T-helper 2 cell (primary cell): ENCODE data around the gene NRF1.

Experiments used
- DNase-seq, 5 experiments: peaks; one replicate each; pipeline versions ENCODE4 v3.0.0 to v3.0.0-alpha.2; 2012 to 2022

NRF1 gene

DNA sequence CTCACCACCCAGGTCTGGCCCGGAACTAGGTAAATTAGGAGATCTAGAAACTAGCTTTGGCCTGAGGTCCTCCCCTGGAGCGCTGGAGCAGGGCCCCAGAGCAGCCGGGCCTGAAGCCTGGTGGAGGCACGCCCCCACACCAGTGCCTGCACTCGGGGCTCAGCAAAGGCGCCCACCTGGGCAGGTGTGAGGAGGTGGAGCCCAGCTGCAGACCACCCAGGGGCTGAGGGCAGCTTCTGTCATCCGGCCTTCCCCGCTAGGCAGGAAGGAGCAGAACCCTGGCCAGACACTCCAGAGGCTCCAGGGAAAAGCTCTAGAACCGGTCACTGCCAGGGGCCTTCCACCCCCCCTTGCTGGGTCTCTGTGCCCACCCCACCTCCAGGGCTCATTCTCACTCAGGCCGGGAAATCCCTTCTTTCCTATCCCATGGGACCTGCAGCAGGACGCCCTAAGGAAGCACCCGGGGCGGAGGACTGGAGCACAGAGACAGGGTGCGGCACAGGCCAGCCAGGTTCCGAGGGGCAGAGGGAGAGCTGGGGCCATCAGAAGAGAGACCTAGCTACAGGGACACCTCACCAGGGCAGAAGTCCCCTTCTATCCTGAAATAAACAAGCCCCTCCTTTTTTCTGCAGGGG, 161.2 kb downstream of the NRF1 start:
- DNase-seq: no peak

DNA sequence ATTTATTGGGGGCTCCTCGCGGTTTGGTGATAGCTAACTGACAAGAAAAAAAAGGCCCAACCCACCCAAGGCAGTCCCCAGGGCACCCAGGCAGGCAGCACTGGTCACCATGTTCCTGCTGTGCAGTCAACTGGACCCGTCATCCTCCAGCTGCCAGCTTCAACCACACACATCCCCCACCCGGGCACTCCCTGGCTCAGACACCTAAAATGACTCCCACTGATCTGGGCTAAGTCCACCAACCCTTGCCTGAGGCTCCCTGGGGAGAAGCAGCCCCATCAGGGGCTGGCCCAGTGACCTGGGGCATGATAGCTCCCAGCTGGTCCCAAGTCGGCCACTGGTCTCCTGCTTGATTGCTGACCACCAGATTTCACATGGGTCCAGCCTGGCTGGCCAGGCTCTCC, 161.8 kb downstream of the NRF1 start:
- no peak for DNase-seq

DNA sequence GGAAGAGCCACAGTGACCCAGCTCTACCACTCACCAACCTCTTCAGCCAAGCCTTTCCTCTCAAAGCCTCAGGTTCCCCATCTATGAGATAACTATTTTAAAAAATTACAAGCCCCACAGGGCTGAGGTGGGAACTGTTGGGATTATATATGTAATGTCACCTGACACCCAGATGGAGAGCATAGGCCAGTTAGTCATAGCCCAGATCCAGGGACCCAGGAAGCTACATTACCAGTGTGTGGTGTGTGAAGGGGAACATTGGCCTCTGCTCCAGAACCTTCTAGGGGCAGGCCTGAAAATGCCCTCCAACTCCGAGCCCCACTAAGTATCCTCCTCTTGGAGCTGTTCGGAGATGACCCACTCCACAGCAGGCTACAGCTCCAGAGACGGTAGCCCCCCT, 162.4 kb downstream of the NRF1 start:
- DNase-seq: no peak

DNA sequence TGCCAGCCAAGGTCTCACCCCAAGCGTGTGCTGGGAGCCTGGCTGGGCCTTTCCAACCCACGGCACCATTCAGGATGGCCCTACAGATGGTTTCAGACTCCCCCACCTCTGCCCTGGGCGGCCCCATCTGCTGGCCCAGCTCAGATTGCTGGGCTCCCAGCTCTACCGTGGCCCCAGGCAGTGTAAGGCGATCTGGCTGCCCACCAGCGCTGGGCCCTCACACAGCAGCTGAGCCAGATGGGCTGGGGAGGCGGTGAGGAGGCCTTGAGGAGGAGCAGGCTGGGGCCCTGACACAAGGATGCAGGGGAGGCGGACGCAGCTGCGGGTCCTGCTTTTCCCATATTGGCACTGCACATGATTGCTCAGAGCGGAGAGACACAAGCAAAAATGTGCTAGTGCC, 162.8 kb downstream of the NRF1 start:
- no peak for DNase-seq

DNA sequence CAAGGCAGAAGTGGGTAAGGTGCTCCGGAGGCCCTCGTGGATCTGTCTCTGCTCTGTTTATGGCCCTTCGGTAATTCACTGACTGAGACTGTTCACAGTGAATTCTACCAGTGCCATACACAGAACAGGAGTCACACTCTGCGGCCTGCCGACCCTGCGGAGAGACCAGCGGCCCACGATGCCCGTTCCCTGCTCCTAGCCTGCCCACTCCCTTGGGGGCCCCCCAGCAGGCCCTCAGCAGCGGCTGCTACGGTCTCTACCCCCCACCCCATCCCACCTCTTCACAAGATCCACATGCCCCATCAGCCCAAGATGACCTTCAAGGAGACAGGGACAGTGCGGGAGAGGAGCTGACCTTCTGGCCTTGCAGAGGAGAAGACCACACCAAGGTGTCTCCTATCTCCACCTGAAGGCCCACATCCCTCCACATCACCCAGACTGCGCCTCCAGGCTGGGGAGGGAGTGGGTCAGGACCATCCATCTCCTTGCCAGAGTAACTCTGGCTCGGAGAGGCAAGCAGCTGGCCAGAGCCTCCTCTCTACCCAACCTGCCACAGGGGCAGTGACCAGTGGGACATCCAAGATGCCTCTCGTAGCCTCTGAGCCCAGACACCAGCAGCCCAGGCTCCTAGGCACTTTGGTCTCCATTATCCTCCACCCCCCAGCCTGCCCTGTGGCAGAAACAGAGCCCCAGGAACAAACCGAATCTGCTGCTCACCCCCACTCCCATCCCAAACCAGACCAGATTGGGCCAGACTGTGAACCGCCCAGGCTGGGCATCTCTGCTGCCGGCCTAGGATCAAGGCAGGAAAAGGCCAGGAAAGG, 163.6 kb downstream of the NRF1 start:
- DNase-seq: no peak

DNA sequence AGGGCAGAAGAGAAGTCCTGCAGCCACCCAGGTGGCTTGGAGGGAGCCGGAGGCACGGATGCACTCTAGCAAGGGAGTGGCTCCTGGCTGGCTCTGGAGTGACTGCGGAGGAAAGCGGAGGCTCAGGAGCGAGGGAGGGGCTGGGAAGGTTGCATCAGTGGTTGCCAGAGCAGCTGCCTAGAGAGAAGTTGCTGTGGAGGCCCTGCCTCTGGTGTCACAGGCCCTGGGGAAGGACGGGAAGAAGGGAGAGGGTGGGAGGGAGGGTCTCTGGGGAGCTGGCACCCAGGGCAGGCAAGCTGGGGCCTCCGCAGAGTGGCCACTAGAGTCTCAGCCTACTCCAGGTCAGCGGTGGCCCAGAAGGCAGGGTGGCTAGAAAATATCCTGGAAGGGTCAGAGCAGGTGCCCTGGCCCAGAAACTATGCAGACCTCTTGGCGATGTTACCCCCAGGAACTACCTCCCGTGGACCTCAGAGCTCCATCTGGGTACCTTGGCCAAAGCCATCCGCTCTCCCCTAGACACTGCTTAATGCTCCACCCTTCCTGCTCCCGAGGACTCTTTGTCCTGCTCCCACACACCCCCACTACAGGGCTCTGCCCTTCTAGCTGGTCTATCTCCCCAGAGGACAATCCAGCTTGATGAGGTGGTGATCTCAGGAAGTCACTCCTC, 164.3 kb downstream of the NRF1 start:
- DNase-seq: no peak

DNA sequence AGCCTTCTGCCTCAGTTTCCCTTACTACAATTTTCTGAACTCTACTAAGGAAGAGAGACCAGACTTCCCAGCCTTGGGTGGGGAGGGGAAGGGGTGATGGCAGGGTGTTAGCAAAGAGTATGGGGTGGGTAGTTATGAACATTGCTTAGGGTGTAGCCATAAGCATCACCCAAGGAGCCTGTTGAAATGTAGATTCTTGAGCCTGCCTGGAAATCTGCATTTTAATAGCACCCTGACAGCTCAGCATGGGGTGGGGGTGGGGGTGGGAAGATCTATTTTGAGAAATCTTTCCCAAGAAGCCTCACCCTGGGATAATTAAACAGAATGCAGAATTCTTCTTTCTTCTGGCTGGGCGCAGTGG, 164.8 kb downstream of the NRF1 start:
- DNase-seq: no peak

DNA sequence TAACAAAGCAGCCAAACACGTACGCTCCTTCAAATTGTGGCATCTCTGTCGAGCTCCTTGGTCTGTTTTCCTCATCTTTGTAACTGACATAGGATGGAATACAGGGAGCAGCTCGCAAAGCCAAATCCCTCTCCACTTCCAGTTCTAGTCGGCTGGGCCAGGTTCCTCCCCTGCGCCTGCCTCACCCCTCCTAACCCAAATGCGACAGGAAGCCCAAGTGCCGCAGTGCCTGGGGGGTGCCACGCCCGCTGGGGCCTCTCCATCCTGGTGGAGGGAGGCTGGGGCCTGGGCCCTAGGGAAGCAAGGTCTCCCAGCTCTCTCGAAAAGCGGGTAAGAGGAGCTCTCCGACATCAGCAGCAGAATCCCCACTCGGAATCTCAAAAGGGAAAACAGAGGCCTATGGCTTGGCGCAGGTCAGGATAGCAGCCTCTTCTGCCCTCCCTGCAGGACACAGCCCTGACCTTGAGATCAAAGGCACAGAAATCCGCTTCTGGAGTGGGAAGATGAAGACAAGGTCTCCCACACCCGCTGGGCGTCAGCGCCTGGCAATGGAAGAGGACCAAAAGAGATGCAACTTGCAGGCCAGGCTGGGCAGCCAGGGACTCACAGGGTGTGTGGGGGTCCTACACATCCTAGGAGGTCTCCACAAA, 165.8 kb downstream of the NRF1 start:
- DNase-seq: no peak

DNA sequence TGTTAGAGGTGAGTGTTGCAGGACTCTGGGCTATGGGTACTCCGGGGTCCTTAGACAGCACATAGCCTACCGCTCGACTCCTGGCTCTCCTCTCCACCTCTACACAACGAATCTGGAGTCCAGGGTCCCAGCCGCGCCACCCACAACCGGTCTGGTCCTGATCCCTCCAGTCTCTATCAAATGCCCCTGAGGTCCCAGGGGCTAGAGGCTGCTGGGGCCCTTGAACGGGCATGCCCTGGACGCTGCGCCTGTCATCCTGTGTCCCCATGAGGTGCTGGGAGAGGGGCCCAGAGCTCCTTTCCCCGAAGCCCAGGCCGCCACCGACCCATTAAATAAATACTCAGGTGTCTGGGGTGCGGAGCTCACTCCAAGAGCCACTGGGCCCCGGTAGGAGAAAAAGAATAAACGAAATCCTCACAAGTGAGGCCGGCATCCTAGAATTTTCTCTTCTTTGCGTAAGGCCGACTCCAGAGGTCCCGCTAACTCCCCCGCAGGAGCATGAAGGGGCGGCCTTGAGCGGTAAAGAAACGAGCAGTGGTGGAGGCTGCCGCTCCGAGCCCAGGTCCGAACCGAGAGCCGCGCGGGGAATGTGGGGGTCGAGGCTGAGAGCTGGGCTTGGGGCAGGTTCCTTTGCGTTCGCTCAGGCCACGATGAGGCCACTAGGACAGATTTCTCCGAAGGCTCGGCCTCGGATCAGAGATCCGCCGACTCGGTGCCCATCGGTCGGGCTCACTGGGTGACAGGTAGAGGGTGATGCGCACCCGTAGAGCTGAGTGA, 166.7 kb downstream of the NRF1 start:
- DNase-seq: no peak

DNA sequence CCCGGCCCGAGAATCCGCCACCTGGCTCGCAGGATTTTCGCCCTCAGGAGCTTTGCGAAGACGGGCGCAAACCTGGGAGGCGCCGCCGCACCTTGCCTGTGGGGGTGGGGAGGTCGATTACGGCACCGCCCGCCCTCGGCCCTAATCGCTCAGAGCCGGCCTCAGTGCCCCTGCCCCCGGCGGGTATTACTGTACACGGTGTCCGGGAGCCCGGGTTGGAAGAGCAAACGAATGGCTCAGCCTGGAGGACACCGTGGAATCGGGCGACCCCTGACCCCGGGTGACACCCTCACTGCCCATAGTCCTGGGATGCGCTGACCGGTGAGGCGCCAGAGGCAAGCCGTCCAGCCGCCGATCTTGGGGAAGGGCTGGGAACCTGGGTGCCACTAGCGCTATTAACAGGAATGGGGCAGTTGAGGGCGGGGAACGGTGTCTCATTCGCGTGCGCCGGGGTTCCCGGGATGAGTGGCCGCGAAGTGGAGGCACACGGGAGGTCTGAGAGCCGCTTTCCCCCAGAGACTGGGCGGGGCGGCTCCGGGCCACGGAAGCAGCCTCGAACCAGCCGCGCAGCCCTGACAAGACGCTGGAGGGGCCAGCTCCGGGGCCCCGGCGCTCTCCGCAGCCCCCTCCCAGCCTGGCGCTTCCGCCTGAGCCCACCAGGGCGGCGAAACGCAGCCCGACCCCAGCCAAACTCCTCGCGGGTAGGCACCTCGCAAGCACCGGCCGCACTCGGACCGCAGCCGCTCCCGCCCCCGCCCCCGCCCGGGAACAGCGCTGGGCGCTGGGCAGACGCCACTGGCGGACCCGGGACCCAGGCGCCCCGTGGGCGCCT, 167.5 kb downstream of the NRF1 start:
- no peak for DNase-seq

DNA sequence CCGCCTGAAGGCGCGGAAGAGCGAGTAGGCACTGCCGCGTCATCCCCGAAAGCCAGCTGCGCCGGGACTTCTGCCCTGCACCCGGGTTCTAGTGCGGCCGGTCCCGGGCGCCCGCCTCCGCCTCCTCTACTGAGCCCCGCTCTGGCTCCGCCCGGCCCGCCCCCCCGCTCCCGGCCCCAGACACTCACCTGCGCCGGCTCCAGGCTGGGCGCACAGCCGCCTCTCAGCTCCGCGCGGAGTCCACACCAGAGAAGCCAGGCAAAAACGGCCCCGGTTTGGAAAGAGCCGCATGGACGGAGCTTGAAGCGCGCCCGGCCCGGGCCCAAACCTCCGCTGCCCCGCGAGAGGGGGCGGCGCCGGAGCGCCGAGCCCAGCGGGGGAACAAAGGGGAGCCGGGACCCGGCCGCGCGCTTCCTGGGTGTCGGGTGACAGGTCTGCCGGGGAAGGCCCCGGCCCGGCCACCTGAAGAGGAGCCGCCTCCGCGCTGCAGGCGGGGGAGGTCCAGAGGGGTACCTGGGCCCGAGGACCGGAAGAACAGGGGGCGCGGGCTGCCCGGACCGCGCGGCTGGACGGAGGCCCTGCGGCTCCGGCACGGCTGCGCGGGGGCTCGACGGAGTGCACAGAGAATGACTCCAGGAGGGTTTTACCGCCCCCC, 168.2 kb downstream of the NRF1 start:
- peak in 3 of 5 experiments; percentile 19 to 23 (median 22) for DNase-seq

DNA sequence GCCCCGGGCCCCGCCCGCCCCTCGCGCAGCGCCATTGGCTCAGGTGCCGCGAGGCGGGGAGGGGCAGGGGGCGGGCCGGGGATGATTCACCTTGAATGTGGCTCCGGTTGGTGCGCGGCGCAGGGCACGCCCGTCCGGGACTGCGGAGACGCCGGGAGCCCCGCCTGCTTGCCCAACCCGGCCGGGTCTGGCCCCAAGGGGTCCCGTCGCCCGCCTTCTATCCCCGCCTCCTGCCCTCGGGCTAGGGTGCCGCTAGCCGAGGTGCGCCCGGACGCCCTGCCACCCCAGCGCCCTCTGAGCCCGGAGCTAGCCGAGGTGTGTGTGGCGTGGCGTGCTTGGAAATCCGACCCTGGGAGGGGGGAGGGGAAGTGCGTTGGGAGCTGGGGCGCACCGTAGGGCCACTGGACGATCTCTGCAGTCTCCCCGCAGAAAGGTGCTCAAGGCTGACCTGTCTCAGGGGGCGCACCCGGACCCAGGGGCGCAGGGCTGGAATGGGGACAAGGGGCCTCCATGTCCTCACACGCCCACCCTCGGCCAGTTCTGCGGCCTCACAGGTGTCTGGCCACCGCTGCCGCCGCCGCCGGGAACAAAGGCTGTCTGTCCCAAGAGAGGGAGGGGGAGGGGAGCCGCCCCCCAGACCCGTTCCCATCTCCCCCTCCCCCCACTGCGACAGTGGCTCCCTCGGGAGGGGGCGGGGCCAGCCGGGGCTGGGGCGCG, 168.9 kb downstream of the NRF1 start:
- peak; percentile 36 to 73 (median 56) for DNase-seq

DNA sequence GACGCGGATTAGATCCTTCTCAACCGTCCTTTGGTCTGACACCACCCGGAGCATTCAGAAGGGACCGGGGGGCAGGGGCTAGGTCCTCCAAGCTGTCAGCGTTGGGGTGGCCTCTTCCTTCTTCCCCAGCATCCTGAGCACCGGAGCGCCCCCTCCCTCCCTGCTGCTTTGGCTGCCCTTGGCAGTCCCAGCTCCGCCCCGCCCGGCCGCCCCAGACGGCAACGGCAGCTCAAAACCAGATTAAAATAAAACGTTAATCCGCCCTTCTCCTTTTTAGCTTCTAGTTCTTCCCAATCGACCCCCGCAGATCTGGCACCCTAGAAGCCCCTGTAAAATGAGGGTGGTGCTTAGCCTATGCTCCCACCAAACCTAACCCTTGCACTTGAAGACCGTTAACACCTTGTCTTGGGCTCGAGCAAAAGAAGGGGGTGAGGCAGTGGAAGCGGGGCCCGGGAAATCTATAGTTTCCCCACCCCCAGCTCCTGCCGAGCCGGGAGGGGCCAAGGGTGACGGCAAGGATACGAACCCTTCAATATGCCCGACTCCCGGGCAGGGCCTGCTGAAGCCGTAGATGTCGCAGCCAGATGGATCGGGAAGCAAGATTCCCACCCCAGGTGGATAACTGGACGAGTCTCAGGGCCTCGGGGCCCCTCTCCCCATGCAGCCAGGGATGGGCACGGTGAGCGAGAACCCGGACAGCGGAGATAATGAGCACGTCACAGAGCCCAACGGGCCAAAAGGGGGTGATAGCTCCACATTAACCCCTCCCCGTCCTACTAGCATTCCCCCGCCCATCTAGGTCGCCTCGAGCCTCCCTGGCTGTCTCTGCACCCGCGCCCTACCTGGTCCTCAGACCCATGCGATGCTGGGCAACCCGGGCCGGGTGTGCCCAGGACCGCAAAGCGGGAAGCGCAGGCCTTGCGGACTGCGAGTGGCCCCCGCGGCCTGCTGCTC, 169.7 kb downstream of the NRF1 start:
- DNase-seq: peak in 1 of 5 experiments; percentile 24

DNA sequence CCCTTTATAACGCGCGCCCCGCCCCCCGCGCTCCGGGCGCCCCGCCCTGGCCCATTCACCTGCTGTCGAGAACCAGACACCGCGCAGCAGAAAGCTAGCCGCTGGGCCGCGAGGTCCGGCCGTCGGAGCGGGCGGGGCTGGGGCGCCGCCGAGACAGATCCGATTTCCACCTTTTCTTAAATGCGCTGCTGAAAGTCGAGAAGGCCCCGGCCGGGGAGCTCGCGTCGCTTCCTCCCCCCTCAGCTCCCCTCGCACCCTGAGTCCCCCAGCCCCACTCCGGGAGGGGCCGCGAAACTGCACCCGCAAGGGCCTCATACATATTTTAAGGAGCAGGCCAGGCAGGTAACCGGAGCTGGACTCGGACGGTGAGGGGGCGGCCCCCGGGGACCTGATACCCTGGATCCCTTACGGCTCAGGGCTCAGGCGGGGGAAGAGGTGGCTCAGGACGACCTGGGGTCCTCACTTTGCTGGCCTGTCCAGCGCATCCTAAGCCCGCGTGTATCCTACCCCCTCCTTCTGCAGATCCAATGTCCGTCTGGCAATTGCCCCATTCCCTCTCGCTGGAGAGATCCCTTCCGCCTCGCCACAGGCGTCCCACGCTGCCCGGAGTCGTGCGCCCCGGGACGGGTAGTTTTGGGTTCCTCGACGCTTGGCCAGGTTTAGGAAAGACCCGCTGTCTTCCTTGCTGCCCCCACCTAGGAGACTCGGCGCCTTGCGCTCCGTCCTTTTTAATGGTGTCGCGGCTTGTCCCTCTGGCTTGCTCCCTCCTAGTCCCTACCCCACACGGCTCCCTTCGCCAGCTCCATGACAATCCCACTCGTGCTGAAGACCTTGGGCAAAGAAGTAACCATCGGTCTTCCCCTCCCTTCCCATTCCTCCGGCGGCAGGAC, 170.7 kb downstream of the NRF1 start:
- no peak for DNase-seq

DNA sequence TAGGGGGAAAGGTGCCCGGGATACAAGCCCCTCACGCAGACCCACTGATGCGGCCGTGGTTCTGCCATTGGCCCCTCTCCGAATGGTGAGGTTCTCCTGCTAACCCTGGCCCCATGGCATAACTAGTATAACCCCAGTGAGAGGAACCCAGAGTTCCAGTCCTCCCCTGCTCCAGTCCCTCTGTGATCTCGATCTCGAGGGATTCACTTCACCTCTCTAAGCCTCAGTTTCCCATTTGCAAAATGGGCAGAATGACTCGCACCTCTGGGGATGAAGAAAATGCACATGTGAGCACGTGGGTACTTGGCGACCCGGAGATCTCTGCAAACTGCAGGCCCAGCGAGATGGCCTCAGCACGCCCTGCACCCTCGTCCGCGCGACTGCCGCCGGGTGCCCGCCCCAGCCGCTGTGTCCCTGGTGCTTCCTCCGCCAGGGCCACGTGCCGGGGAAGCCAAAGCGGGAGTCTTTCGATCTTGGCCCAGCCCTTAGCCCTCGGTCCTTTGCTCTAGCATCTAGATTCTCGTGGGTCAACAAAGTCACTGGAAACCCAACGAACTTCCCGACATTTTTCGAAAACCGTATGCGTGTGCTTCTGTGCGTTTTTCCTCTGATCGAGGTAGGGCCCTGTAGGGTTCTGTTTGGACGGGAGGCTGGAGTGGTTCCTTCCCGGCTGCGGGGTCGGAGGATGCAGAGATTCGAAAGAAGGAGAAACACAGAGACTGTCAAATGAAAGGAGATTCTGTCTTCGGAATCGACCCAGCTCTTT, 171.5 kb downstream of the NRF1 start:
- no peak for DNase-seq

DNA sequence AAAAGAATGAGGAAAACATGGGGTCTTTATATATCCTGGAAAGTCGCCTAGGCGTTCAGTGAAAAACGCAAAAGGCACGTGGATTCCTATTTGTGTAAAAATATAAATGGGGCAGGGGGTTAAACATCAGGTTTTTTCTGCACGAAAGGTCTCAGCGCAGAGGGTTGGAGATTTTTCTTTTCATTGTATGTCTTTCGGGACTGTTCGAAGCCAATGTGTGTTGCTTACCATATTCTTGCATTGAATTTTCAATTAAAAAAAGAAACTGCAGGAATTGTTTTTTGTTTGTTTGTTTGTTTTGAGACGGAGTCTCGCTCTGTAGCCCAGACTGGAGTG, 172.0 kb downstream of the NRF1 start:
- no peak for DNase-seq

DNA sequence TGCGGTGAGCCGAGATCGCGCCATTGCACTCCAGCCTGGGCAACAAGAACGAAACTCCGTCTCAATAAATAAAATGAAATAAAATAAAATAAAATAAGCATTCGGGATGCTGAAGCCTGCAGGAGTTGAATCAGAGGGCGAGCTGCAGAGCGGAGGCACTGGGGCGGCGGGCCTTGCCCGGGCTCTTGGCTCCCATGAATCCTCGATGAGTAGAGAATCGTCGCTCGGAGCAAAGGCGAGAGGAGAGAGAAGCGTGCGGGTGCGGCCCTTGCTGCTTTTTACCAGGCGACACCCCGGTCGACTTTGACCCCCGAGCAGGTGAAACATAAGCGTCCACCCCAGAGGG, 172.9 kb downstream of the NRF1 start:
- DNase-seq: no peak
